SW 1271 (cell line): ENCODE results near the gene CIPC.

Experiments
- DNase-seq, 2 experiments: peaks; one replicate each; lab custom pipeline; 2025; lab: John Stamatoyannopoulos, UW

The CIPC gene, protein sequence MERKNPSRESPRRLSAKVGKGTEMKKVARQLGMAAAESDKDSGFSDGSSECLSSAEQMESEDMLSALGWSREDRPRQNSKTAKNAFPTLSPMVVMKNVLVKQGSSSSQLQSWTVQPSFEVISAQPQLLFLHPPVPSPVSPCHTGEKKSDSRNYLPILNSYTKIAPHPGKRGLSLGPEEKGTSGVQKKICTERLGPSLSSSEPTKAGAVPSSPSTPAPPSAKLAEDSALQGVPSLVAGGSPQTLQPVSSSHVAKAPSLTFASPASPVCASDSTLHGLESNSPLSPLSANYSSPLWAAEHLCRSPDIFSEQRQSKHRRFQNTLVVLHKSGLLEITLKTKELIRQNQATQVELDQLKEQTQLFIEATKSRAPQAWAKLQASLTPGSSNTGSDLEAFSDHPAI

DNA sequence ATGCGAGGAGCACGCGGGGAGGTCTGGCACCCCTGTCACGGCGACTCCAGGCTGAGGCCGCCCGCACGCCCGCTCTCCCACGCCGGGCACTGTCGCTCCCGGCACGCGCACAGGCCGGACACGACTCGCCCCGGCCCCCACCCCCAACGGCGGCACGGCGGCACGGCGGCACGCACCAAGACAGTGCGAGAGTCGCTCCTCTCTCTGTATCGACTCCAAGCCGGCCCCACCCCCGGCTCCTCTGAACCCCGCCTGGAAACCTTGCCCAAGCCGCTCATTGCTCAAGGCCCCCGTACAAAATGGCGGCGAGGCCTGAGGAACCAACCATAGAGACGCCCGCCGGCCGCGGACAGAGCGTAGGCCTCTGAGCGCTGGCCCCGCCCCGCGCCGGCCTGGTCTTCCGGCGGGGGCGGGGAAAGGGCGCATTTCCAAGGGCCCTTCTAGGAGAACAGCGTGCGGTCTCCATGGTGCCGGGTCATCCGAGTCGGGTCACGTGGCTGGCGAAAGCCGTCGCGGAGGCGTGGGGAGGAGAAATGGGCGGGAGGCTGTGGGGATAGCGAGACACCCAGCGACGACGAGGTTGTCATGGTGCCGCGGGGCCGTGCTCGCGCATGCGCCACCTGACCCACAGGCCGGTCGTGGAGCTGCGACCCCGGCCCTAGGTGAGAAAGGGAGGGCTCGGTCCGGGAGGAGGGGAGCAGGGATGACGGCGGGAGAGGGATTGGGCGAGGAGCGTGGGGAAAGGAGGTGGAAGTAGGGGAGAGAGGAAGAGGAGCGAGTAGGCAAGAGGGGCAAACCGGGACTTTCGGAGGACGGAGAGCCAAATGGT is at the start of gene CIPC:
Gene CIPC (plus strand): TSS at position 559 of the 829 bp plus-strand sequence. CDS start 7,451 bp downstream, outside the sequence.
- peak; percentile 94 to 99 for DNase-seq

- no peak for DNase-seq
These were observed 46.9 kb upstream of the CIPC start for GRCh38 chr14:77051116-77051515.

DNA sequence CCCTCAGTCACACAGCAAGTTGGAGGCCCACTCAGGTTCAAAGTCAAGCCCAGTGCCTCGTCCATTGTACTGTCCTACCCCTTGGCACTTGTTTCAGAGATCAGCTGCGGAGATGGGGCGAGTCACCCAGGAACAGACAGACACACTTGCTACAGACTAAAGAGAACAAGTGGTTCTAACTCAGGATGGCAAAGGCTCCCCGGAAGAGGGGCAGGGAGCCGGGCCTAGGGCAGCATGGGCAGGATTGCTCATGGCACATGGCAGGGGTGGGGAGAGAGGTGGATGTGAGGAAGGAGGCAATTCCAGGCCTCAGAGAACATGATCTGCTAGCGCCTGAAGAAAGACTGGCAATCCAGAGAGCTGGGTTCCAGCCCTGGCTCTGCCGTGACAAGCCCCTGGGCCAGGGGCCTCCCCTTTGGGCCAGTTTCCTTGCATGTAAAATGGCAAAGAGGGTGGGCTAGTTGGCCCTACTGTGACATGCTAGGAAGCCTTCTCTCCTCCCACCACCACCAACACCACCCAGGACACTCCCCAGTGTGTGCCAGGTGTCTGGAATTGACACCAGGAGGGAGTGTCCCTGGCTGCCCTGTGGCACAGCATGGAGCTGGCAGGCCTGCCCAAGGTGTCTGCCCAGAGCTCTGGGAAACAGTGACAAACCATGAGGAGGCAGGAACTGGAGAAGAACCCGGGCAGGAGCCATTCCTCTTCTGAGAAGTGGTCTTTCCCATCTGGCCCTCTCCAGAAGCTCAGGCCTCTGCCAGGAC is 45.6 kb upstream of the CIPC start:
- no peak for DNase-seq

GRCh38 chr14:77053046-77053841 is 44.8 kb upstream of the CIPC start:
- peak in 1 of 2 experiments; percentile 10 for DNase-seq

DNA sequence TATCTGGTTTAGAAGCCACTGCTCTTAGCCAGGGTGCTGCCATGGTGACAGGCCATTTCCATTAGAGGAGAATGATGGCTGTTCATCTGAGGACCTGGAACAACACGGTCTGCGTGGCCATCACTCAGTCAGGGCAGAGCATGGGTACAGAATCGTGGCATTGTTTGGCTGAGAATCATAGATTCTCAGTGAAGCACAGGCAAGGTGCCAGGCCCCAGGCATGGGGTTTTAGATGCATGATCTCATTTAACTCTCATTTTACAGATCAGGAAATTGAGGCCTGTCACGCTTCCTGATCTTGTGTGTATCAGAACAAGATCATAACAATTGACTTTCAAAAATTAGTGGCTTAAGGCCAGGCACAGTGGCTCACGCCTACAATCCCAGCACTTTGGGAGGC is 42.8 kb upstream of the CIPC start:
- DNase-seq = no peak

DNA sequence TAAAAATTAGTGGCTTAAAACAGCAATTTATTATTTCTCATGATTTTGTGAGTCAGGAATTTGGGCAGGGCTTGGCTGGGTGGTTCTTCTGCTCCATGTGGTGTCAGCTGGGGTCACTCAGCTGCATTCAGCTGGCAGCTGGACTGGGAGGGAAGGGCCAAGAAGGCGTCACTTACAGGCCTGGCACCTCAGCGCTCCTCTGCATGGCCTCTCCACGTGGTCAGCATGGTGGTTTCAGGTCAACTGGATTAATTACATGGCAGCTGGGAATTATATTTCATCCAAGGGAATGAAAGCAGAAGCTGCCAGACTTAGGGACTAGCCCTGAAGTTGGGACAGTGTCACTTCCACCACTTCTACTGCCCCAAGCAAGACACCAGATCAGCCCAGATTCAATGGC is 42.1 kb upstream of the CIPC start:
- no peak for DNase-seq

- DNase-seq = no peak
These were observed 39.9 kb upstream of the CIPC start for GRCh38 chr14:77058117-77058516.

DNA sequence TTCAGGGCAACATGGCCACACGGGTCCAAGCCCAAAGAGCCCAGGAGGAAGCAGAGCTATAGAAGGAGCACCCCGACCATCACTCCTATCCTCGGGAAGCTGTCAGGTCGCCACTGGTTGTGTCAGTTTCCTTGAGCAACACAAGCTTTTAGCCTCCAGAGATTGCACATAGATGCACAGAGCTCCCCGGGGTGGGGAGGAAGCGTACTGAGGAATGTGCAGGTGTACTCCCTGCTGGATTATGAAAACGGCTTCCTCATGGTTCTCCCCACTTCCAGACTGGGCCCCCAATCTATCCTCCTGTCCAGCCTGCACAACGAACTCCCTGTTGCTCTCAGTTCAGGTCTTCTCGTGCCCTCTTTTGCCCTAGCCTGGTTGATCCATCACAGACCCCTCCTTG is 39.3 kb upstream of the CIPC start:
- DNase-seq = no peak

GRCh38 chr14:77059276-77059915 is 38.7 kb upstream of the CIPC start:
- no peak for DNase-seq

DNA sequence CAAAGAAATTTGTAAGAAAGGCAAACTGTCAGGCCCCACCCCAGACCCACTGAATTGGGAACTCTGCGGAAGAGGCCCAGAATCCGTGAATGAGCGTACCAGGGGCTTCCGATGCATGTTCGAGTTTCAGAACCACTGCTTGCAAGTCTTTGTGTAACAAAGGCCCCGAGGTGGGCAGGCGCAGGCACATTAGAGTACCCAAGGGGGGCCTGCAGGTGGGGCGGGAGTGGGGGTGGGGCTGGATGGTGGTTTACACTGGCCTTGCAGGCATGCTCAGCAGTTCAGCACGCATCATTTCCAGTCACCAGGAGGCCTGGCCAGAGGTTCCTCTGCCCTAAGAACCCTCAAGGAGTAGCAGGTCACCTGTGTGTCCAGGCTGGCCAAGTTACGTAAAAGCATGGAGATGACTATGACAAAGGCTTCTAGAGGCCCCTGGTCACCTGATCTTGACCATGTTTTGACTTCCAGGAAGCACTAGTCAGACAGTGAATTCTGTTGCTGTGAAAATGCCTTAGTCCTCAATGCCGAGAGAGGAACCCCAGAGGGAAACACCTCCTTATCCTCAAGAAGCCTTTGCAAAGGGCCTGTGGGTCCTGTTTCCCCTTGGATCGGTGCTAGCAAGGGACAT is 36.3 kb upstream of the CIPC start:
- DNase-seq = no peak

- no peak for DNase-seq
These were observed 35.8 kb upstream of the CIPC start for GRCh38 chr14:77062261-77062660.

DNA sequence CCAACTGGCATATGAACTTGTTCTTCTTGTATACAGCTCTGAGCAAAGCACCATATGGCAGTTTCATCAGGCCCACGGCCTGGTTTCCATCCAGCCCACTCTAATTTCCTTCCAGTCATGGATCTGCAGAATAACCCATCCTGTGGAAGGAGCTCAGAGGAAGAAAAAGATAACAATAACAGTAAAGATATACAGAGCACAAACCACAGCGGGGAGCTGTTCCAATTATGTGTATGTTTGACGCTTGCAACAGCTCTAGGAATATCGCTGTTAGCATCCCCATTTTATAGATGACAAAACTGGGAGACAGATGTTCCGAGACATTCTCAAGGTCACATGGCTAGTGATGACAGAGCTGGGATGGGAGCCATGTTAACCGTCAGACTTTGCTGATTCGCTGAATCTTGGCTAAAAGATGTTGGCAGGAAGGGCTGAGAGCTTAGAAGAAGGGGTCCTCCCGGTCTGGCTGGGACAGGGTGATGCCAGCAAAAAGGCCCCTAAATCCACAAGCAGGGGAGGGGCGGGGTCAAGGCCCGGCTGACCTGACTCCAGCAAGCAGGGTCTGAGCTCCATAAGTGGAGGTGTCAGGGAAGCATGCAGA is 34.4 kb upstream of the CIPC start:
- DNase-seq = no peak

GRCh38 chr14:77064521-77065178 is 33.4 kb upstream of the CIPC start:
- DNase-seq = no peak

GRCh38 chr14:77065851-77066577 is 32.0 kb upstream of the CIPC start:
- no peak for DNase-seq

- no peak for DNase-seq
These were observed 31.4 kb upstream of the CIPC start for GRCh38 chr14:77066578-77067172.

DNA sequence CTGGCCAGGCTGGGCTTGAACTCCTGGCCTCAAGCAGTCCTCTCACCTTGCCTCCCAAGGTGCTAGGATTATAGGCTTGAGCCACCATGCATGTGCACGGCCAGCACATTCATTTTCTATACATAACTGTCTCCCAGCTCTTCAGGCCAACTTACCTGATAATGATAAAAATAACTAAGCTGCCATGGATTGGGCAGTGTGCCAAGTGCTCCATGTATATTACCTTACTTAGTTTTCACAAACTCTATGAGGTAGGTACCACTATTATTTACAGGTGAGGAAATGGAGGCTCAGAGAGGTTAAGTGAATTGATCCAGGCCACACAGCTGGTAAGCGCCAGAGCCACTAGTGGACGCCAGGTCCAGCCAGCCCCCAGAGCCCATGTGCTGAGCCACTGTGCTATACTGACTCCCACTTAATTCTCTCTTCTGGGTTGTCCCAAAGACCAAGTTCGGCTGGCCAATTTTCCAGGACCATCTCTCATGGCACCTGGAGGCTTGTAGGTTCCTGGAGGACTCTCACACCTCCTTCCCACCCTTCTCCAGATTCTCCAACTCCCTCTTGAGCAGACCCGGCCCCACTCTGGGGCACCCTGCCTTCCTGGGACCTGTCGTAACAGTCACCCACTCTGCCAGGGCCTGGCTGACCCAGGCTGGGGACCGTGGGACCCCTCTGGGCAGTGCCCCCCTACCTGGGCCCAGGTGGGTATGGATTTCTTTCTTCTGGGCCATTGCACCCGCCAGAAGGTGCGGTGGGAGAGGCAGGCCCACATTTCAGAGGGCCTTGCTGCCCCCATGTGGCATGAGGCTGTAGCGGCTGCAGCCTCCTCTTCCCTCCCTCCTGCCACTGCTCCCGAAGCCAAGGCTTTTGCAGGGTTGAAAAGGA is 30.2 kb upstream of the CIPC start:
- DNase-seq = peak in 1 of 2 experiments; percentile 54

DNA sequence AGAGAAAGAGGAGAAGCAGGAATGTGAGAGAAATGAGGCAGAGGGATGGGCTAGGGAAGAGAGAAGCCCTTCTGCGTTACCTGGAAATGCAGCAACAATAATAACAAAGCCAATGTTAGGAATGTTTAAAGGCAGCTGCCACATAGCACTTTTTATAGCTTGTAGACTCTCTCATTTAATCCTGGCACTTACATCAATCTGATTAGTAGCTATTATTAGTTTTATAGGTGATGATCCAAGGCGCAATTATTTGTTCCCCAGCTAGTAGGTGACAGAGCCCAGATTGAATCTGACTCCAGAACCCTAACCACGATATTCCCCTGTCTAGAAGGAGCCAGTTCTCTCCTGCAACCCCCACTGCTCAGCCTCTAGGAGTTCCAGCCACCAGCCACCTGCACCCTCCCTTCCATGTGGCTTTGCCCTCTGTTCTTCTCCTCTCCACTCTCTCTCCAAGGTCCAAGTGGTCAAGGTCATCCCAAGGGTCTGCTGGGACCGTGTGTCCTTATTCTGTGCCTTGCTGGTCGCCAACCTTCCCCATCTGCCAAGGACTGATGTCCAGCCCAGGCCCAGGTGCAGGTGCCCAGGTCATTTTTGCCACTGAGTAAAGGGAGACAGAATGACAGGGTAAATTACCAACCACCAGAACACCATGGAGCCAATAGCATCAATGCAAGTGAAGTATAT is 29.4 kb upstream of the CIPC start:
- no peak for DNase-seq
